GM12878 (cell line): ENCODE results near the gene DIRAS2. TPM values are rescaled to one million over a fixed set of nuclear protein-coding genes. Genes with fewer than 3 reads are reported as not detected.

Experiments used
- ATAC-seq: fragments of 200-7000 bp; cut with Tn5 transposase; 3 replicates; pipeline ENCODE4 v1.9.1; 2020; ENCODE audit warnings: mild to moderate bottlenecking, moderate library complexity
- BruUV-seq: library from RNA; stranded (reverse); fragments of 400-500 nt; replicated peaks from 2 replicates; lab custom pipeline; 2021; lab: Mats Ljungman, UMichigan
- CTCF ChIA-PET: fragments of 300-600 bp; sonication (Branson Sonifier 250); formaldehyde crosslinking; extraction: SDS; loops from one replicate; lab custom pipeline; 2021; ENCODE audit warnings: inconsistent platforms; lab: Yijun Ruan, JAX
- POLR2A ChIA-PET: fragments of 350-600 bp; formaldehyde crosslinking; extraction: SDS; loops from one replicate; lab custom pipeline; 2021; ENCODE audit warnings: inconsistent platforms; lab: Charles Lee
- RAD21 ChIA-PET: fragments of 300-600 bp; sonication (Branson Sonifier 250); formaldehyde crosslinking; loops from one replicate; lab custom pipeline; 2023; ENCODE audit warnings: antibody characterized with exemption; ENCODE audit not compliant: unreplicated experiment; lab: Charles Lee
- SMC1A ChIA-PET: fragments of 300-600 bp; sonication (Branson Sonifier 250); formaldehyde crosslinking; loops from one replicate; lab custom pipeline; 2023; ENCODE audit not compliant: unreplicated experiment, uncharacterized antibody; lab: Charles Lee
- DNase-seq: peaks from one replicate; pipeline ENCODE4 v3.0.0-alpha.2; 2011; ENCODE audit warnings: low read depth, low spot score
- FAIRE-seq: peaks from 3 replicates; lab custom pipeline; 2011; peaks lifted over from hg19 to GRCh38; lab: Jason Lieb, UNC
- H2AFZ ChIP-seq: 2 replicates; pipeline ENCODE4 v1.6.0; 2011; ENCODE audit warnings: low read depth, low read length, control low read depth; ENCODE audit not compliant: control insufficient read depth
- H3K27ac ChIP-seq: 2 replicates; pipeline ENCODE4 v1.5.1; 2011; ENCODE audit warnings: control low read depth; ENCODE audit not compliant: control insufficient read depth, insufficient read depth
- H3K27me3 ChIP-seq, 2 experiments: replicated peaks in 1 of 2; 2 replicates each; pipeline versions ENCODE4 v1.6.0 to v1.6.1; 2011; ENCODE audit warnings: low read length in 1 of 2; ENCODE audit not compliant: control insufficient read depth in 2 of 2, insufficient read depth in 2 of 2
- H3K36me3 ChIP-seq, 2 experiments: 2 replicates each; pipeline ENCODE4 v1.5.1; 2011; ENCODE audit warnings: low read length in 1 of 2; ENCODE audit not compliant: control insufficient read depth in 2 of 2, insufficient read depth in 2 of 2
- H3K4me1 ChIP-seq: 2 replicates; pipeline ENCODE4 v1.6.1; 2011; ENCODE audit warnings: mild to moderate bottlenecking, low read length, moderate library complexity, mixed read lengths; ENCODE audit not compliant: control insufficient read depth, insufficient read depth
- H3K4me2 ChIP-seq: 2 replicates; pipeline ENCODE4 v1.6.0; 2011; ENCODE audit warnings: control low read depth; ENCODE audit not compliant: control insufficient read depth, insufficient read depth
- H3K4me3 ChIP-seq: fragments of 200-600 bp; sonication (generic); 2 replicates; pipeline ENCODE4 v1.5.1; 2016
- H3K79me2 ChIP-seq: 2 replicates; pipeline ENCODE4 v1.6.0; 2011; ENCODE audit warnings: low read length; ENCODE audit not compliant: control insufficient read depth, insufficient read depth
- H3K9ac ChIP-seq: 2 replicates; pipeline ENCODE4 v1.8.0; 2011; ENCODE audit warnings: low read length, control low read depth, mixed read lengths; ENCODE audit not compliant: control insufficient read depth, insufficient read depth
- H3K9me3 ChIP-seq: replicated peaks from 3 replicates; pipeline ENCODE4 v1.5.1; 2011; ENCODE audit warnings: mild to moderate bottlenecking, low read length; ENCODE audit not compliant: control insufficient read depth, insufficient read depth
- H4K20me1 ChIP-seq: 2 replicates; pipeline ENCODE4 v1.6.0; 2011; ENCODE audit not compliant: control insufficient read depth, insufficient read depth
- ASH2L ChIP-seq: fragments of 300-600, 200-600 bp; sonication (generic); IDR thresholded peaks from 2 replicates; pipeline ENCODE4 v1.6.1; 2017; ENCODE audit warnings: low read depth, mild to moderate bottlenecking, borderline replicate concordance
- BHLHE40 ChIP-seq, 2 experiments: fragments of 450-650 bp in 1 of 2; IDR thresholded peaks; 2 replicates each; pipeline ENCODE4 v1.6.1; 2011 to 2017; ENCODE audit warnings: low read depth in 2 of 2, borderline replicate concordance in 1 of 2, improper control_type of control experiment in 1 of 2, low read length in 1 of 2, mild to moderate bottlenecking in 1 of 2
- NFIC ChIP-seq: IDR thresholded peaks from 2 replicates; pipeline ENCODE4 v1.6.1; 2012; ENCODE audit warnings: low read depth, mild to moderate bottlenecking, inconsistent platforms, low read length, moderate library complexity
- NR2C1 ChIP-seq: fragments of 450-650 bp; IDR thresholded peaks from 2 replicates; pipeline ENCODE4 v1.6.1; 2017; ENCODE audit warnings: antibody characterized with exemption, mild to moderate bottlenecking, moderate library complexity
- ZNF384 ChIP-seq: IDR thresholded peaks from 2 replicates; pipeline ENCODE4 v1.6.1; 2012; ENCODE audit warnings: low read depth, mild to moderate bottlenecking, low read length, improper control_type of control experiment, borderline replicate concordance
- WGBS: methylation state at CpG from one replicate; pipeline ENCODE4 v1.1.6; 2016; ENCODE audit warnings: low lambda C conversion rate; ENCODE audit not compliant: insufficient replicate concordance, insufficient coverage; ENCODE audit errors: missing lambda C conversion rate; 5-methylcytosine and 5-hydroxymethylcytosine counted together
- in situ Hi-C: fragments of 300-500 bp; cut with MboI; formaldehyde crosslinking; loops from 9 replicates; pipeline ENCODE4 v1.14.3; 2018; ENCODE audit warnings: mixed read lengths
- intact Hi-C: fragments of 100-400 bp; cut with micrococcal nuclease; formaldehyde crosslinking; loops from one replicate; pipeline ENCODE4 v1.14.2; 2022; ENCODE audit not compliant: unreplicated experiment
- polyA plus RNA-seq, 11 experiments: library from polyadenylated mRNA; depleted of rRNA in 4 of 11; unstranded in 6 of 11; stranded (reverse) in 5 of 11; fragments of >200 nt; fragmentation: Nextera tagmentation in 4 of 11; fragmentation: Illumina TruSeq in 1 of 11; extraction: Ambion mirVana in 4 of 11; extraction: Trizol in 1 of 11; gene quantifications; 1 replicate in 1 of 11; 2 replicates in 10 of 11; pipeline versions ENCODE4 v1.2.1 to v1.2.3, GENCODE V29; 2011 to 2016; ENCODE audit warnings: inconsistent platforms in 2 of 11, missing spikeins in 2 of 11, low read depth in 1 of 11
- total RNA-seq, 4 experiments: library from RNA; depleted of rRNA in 3 of 4; stranded (reverse); fragments of >200 nt in 3 of 4; fragmentation: Illumina TruSeq in 1 of 4; extraction: Trizol in 1 of 4; gene quantifications; 2 replicates each; pipeline versions ENCODE4 v1.2.1 to v1.2.3, GENCODE V29; 2013 to 2021
- TF ChIP-seq, protein P1 (sequence below): fragments of 150-350 bp; IDR thresholded peaks from 2 replicates; pipeline ENCODE4 v1.6.1; 2014; ENCODE audit warnings: mild to moderate bottlenecking, low read depth, low read length
- TF ChIP-seq, protein P2 (sequence below): fragments of 450-650 bp; IDR thresholded peaks from 2 replicates; pipeline ENCODE4 v1.6.1; 2017; ENCODE audit warnings: mild to moderate bottlenecking, low read depth, inconsistent platforms; ENCODE audit not compliant: poor library complexity, severe bottlenecking
- TF ChIP-seq, protein P3 (sequence below), 3 experiments: IDR thresholded peaks in 2 of 3; conservative IDR thresholded peaks in 1 of 3; 2 replicates each; pipeline ENCODE4 v1.5.1; 2011; ENCODE audit warnings: low read depth in 3 of 3, low read length in 3 of 3, mild to moderate bottlenecking in 3 of 3, control low read depth in 2 of 3, moderate library complexity in 2 of 3, inconsistent platforms in 1 of 3, mixed read lengths in 1 of 3; ENCODE audit not compliant: control insufficient read depth in 2 of 3, insufficient read depth in 1 of 3; ENCODE audit errors: extremely low read depth in 1 of 3

Gene DIRAS2
- total and polyA plus RNA-seq, 10 of the 15 experiments (the other 5 are each of a cell fraction or from before 2014, with no cell fraction given), result not detected

GRCh38 chr9:90607701-90608516 lies 34.7 kb downstream of the DIRAS2 start:
- RAD21 ChIA-PET, result no interaction called here
- CTCF ChIA-PET, result no interaction called here
- Histone ChIP-seq H3K27me3 (peaks cover 0 to 4% of the 10 kb centered on the region in 2 experiments; a peak in 3 of 4 replicates), H3K4me2 (no peak overlapping the region), H4K20me1 (no peaks in the 10 kb centered on the region), H3K4me3 (no peak overlapping the region), H2AFZ (no peak overlapping the region), H3K9me3 (no peaks in the 10 kb centered on the region), H3K36me3 (no peaks in the 10 kb centered on the region), H3K27ac (no peak overlapping the region), H3K9ac (no peak overlapping the region), H3K4me1 (no peaks in the 10 kb centered on the region), H3K79me2 (no peaks in the 10 kb centered on the region)
- POLR2A ChIA-PET, result no interaction called here
- in situ Hi-C loops, result no loop called here
- ATAC-seq, result no peak
- SMC1A ChIA-PET, result no interaction called here
- no peak for TF ChIP-seq ZNF384
- TF ChIP-seq, protein P1, sequence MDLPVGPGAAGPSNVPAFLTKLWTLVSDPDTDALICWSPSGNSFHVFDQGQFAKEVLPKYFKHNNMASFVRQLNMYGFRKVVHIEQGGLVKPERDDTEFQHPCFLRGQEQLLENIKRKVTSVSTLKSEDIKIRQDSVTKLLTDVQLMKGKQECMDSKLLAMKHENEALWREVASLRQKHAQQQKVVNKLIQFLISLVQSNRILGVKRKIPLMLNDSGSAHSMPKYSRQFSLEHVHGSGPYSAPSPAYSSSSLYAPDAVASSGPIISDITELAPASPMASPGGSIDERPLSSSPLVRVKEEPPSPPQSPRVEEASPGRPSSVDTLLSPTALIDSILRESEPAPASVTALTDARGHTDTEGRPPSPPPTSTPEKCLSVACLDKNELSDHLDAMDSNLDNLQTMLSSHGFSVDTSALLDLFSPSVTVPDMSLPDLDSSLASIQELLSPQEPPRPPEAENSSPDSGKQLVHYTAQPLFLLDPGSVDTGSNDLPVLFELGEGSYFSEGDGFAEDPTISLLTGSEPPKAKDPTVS, result no peak
- TF ChIP-seq ASH2L, result no peak
- no peak for TF ChIP-seq NFIC
- no TSS peak for BruUV-seq
- intact Hi-C loops, result no loop called here
- DNase-seq, result no peak
- FAIRE-seq, result no peak
- WGBS, result 16% methylated on average over 10 of the region's 10 CpGs

DNA sequence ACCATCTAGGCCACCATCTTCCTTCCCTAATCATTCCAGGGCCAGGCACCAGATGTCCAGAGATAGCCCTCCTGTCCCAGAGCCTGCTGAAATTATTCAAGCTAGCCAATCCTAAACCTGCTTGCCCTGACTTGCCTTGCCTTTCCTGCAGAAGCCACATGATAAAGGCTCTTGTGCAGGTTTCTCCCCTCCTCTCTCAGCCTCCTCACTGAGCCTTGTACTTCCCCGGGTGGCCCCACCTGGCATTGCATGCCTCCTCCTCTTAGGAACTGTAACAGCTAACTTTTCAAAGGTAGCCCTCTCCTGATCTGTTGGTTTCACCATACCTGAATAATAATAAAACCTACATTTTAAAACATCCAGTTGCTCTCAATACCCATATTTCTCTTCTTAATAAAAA lies 42.6 kb downstream of the DIRAS2 start:
- WGBS, result 0% methylated on average over 1 of the region's 1 CpG
- intact Hi-C loops (no loop called here), in situ Hi-C loops (no loop called here)
- ChIA-PET SMC1A (no interaction called here), CTCF (no interaction called here), POLR2A (no interaction called here), RAD21 (no interaction called here)
- no peaks in the 10 kb centered on the region for H3K4me1 ChIP-seq
- peaks cover 0 to 4% of the 10 kb centered on the region in 2 experiments; a peak in 1 of 4 replicates for H3K27me3 ChIP-seq
- no peaks in the 10 kb centered on the region for H3K36me3 ChIP-seq
- no peak overlapping the region for H2AFZ ChIP-seq
- BruUV-seq, result no TSS peak
- H3K4me3 ChIP-seq, result no peak overlapping the region
- H3K9ac ChIP-seq, result no peak overlapping the region
- H4K20me1 ChIP-seq, result no peaks in the 10 kb centered on the region
- H3K27ac ChIP-seq, result no peak overlapping the region
- DNase-seq (no peak), FAIRE-seq (no peak), ATAC-seq (no peak)
- no peaks in the 10 kb centered on the region for H3K9me3 ChIP-seq
- no peak overlapping the region for H3K4me2 ChIP-seq
- H3K79me2 ChIP-seq, result no peaks in the 10 kb centered on the region
- TF ChIP-seq, protein P2, sequence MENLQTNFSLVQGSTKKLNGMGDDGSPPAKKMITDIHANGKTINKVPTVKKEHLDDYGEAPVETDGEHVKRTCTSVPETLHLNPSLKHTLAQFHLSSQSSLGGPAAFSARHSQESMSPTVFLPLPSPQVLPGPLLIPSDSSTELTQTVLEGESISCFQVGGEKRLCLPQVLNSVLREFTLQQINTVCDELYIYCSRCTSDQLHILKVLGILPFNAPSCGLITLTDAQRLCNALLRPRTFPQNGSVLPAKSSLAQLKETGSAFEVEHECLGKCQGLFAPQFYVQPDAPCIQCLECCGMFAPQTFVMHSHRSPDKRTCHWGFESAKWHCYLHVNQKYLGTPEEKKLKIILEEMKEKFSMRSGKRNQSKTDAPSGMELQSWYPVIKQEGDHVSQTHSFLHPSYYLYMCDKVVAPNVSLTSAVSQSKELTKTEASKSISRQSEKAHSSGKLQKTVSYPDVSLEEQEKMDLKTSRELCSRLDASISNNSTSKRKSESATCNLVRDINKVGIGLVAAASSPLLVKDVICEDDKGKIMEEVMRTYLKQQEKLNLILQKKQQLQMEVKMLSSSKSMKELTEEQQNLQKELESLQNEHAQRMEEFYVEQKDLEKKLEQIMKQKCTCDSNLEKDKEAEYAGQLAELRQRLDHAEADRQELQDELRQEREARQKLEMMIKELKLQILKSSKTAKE, result no peak
- TF ChIP-seq, protein P3, sequence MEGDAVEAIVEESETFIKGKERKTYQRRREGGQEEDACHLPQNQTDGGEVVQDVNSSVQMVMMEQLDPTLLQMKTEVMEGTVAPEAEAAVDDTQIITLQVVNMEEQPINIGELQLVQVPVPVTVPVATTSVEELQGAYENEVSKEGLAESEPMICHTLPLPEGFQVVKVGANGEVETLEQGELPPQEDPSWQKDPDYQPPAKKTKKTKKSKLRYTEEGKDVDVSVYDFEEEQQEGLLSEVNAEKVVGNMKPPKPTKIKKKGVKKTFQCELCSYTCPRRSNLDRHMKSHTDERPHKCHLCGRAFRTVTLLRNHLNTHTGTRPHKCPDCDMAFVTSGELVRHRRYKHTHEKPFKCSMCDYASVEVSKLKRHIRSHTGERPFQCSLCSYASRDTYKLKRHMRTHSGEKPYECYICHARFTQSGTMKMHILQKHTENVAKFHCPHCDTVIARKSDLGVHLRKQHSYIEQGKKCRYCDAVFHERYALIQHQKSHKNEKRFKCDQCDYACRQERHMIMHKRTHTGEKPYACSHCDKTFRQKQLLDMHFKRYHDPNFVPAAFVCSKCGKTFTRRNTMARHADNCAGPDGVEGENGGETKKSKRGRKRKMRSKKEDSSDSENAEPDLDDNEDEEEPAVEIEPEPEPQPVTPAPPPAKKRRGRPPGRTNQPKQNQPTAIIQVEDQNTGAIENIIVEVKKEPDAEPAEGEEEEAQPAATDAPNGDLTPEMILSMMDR (IDR thresholded peaks at IDR 0.05 in 2 of 3, conservative IDR thresholded peaks at IDR 0.05 in 1 of 3; ENCODE audit: control insufficient read depth in 2 of 3, extremely low read depth in 1 of 3, insufficient read depth in 1 of 3, low read depth in 3 of 3, low read length in 3 of 3), result 0 out of 6 replicates have a peak, but pooled peaks of 1 of the 3 experiments have one; percentile 7
- TF ChIP-seq BHLHE40 (IDR thresholded peaks at IDR 0.05; ENCODE audit: borderline replicate concordance in 1 of 2, low read depth in 2 of 2, low read length in 1 of 2) (no peak), NR2C1 (no peak)
